Stimulated activated CD4-positive, alpha-beta T cell treated with anti-CD3 and anti-CD28 coated beads, TNF-alpha, amount 100 ng/mL, for 24 hours (primary cell): ENCODE results near the gene CYP46A1.

ENCODE experiments used
- DNase-seq, 3 experiments: peaks; one replicate each; pipeline ENCODE4 v3.0.0-alpha.2; 2020; ENCODE audit warnings: low read depth in 3 of 3

The CYP46A1 gene

DNA sequence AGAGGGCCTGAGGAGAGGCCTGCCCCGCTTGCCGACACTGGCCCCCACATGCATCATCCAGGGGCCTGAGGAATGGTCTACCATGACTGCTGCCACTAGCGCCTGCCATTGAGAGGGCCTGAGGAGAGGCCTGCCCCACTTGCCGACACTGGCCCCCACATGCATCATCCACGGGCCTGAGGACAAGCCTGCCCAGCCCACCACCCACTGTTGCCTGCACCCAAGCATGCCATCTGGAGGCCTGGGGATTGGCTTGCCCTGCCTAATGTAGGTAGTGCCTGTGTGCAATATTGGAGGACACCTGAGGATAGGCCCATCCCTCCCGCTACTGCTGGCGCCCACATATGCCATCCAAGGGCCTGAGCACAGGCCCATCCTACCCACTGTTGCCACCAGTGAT is 24.4 kb downstream of the CYP46A1 start:
- no peak for DNase-seq

GRCh38 chr14:99713972-99714371 is 29.9 kb downstream of the CYP46A1 start:
- DNase-seq: no peak

DNA sequence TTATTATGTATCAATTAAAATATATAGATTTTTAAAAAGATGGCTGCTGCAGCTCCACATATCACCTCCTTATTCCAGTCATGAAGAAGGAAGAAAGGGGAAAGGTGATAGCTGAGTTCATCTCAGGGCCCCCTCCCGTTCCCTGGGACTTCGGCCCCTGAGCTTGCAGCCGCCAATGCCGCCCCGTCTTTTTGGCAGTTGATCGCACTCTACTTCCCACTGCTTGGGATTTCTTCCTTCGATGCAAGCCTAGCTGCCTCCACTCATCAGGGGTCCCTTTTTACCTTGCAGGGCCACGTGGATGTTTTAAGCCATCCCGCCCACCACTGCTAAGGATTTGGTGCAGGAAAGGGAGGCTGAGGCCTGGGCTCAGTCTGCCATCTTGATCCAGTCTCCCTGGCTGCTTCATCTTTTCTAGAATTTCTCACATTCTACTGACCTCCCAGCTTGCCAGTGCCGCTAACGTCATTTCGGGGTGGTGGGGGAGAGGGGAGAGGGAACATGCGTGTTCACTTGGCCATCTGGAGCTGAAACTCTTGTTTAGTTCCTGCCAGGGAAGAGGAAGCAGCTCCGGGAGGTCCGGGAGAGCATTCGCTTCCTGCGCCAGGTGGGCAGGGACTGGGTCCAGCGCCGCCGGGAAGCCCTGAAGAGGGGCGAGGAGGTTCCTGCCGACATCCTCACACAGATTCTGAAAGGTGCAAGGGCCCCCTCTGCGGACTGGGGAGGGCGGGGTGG is 31.3 kb downstream of the CYP46A1 start:
- DNase-seq: no peak

DNA sequence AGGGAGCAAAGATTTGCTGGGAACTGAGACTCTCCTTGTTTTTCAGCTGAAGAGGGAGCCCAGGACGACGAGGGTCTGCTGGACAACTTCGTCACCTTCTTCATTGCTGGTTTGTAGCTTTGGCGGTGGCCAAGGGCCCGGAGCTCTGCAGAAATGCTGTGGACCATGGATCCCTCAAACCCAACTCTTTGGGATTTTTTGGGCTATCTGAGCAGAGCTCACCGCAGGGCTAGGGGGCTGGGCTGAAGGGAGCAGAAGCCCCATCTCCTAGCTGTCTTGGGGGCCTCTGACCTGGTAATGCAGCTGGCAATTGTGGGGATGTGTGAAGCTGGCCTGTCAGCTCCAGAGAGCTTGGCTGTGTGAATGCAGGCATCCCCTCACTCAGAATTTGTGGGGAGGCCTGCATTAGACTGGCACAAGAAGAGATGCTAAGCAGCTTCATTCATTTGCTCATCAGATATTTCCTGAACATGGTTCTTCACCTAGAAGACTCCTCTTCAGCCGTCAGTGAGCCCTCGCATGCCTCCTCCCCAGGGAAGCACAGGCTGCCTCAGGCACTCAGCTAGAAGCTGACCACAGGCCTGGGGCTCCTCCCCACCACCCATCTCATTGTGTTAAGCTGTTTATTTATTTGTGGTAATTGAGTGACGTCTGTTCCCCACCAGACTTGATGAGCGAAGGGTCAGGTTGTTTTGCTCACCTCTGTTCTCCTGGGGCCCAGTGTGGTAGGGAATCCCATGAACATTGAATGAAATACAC is 32.2 kb downstream of the CYP46A1 start:
- no peak for DNase-seq

- DNase-seq: no peak
Measured at GRCh38 chr14:99716850-99717681, 33.0 kb downstream of the CYP46A1 start.

DNA sequence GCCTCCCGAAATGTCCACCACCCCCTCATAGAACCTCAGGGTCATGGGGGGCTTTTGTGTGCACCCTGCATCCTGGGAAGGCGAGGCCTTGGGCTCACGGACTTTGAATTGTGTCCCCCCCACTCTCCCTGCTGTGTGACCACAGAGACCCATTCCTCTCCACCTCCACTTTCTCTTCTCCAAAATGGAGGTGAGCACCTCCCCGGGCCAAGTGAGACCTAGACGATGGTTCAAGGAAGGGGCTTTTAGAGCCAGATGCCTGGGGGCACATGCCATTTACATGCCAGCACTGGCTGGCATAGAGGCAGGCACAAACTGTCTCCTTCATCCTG is 33.5 kb downstream of the CYP46A1 start:
- no peak for DNase-seq

- no peak for DNase-seq
Measured at GRCh38 chr14:99718031-99718810, 34.1 kb downstream of the CYP46A1 start.

DNA sequence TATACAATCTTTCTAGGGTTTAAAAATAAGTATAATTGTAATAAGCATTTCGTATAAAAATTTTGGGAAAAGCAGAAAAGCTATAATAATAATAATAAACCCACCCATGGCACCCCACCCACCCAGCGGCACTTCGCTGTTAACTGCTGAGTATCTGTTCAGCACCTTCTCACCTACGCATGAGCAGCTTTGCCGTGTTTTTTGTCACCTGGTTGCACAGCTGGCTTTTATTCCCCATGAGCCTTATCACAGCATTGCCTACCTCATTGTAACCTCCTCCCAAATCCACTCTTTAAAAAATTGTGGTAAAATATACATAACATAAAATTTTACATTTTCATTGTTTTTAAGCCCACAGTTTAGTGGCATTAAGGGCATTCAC is 34.7 kb downstream of the CYP46A1 start:
- no peak for DNase-seq

GRCh38 chr14:99720941-99721791 is 37.1 kb downstream of the CYP46A1 start:
- no peak for DNase-seq

- no peak for DNase-seq
Measured at GRCh38 chr14:99721792-99722516, 37.9 kb downstream of the CYP46A1 start.

DNA sequence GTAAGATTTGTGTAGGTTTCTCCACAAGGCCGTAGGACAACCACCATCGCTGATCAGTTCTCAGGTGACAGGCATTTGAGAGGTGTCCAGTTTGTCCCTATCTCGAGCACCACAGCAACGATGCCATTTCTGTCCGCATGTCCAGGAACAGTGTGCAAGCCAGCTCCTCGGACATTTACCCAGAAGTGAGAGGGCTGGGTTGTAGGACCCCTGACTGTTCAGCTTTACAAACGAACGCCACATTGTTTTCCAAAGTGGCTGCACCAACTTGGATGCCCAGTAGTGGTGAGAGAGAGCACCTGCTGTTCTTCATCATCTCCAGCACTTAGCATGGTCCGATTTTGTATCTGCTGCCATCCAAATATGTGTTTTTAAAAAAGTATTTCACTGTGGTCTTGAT is 38.6 kb downstream of the CYP46A1 start:
- DNase-seq: no peak

- no peak for DNase-seq
Measured at GRCh38 chr14:99724196-99724891, 40.2 kb downstream of the CYP46A1 start.

GRCh38 chr14:99724939-99725773 is 41.1 kb downstream of the CYP46A1 start:
- DNase-seq: no peak

DNA sequence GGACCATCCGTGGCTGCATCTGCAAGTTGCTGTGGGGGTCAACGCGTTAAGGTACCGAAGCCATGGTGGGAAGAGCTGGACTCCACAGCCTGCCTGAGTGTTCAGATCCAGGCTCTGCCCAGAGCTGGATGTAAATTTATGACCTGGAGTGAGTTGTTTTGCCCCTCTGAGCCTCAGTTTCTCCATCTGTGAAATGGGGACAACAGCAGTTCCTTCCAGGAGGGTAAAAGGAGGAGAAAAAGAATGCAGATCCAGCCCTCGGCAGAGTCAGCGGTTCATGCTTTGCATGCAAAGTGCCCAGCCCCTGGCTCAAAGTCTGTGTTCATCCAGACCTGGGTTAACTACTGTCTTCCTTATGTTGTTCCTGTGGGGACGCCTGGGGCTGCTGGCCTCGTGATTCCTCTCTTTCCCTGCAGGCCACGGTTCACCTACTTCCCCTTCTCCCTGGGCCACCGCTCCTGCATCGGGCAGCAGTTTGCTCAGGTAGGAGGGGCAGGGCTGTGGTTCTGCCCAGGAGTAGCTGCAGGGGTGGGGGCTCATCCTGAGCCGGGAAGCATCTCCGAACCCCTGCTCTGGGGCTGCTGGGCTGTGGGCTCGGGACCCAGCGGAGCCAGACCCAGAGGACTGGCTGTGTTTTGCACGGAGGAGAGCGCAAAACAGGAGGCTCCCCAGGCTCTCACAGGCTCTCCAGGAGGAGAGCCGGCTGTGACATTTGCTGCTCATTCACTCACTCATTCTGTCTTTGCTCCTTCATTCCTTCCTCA is 41.9 kb downstream of the CYP46A1 start:
- DNase-seq: no peak

DNA sequence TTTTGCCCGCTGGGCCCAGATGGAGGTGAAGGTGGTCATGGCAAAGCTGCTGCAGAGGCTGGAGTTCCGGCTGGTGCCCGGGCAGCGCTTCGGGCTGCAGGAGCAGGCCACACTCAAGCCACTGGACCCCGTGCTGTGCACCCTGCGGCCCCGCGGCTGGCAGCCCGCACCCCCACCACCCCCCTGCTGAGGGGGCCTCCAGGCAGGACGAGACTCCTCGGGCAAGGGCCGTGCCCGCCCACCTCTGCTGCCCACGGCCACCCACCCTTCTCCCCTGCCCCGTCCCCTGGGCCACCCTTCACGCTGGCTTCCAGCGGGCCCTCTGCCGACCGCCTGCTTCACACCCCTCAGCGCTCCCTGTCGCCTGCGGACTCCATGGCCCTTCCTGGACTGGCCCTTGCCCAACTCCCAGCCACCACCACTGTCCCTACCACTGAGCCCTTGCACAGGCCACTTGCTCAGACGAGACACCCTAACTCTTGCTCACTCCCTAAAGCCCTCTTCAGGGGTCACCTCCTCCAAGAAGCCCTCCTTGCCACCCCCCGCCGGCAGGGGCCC is 42.5 kb downstream of the CYP46A1 start:
- DNase-seq: no peak

DNA sequence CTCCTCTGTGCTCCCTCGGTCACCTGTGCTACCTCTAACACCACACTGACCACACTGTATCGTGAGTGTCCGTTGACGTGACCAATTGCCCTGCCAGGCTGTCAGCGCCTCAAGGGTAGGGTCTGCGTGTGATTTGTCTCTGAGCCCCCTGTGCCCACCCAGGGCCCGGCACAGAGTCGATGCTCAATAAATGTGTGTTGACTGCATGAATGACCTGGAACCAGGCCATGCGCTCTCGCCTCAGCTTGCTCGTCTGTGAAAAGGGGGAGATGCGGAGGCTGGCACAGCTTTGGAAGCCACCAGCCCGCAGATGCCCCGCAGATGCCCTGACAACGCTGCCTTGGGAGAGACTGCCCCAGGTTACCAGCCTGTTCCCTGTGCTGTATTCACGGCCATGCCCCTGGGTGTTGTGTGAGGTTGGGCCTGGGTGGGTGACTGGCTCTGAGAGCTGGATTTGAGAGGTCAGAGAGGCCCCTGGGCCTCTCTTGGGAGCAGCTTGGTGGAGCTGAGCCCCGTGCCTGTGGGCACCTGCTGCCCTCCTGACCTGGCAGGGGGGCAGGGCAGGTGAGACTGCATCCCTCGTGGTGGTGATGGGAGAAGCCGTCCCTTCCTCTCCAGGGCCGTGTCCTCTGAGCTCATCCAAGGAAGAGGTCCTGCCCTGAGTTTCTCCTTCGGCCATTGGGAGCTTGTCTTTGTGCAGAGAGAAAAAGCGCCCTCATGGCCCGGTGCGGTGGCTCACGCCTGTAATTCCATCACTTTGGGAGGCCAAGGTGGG is 43.2 kb downstream of the CYP46A1 start:
- no peak for DNase-seq
